HG03521 (cell line): ENCODE results near the gene AMACR.
"Not testable (repeated sequence)": the region's sequence is repeated elsewhere in the genome, so short reads cannot be mapped to it uniquely, and the experiment has no call there.

ENCODE experiments used
- ATAC-seq: cut with Tn5 transposase; IDR thresholded peaks from one replicate; pipeline ENCODE4 v1.9.1; 2021; ENCODE audit warnings: mild to moderate bottlenecking, moderate library complexity; ENCODE audit not compliant: unreplicated experiment

AMACR gene

DNA sequence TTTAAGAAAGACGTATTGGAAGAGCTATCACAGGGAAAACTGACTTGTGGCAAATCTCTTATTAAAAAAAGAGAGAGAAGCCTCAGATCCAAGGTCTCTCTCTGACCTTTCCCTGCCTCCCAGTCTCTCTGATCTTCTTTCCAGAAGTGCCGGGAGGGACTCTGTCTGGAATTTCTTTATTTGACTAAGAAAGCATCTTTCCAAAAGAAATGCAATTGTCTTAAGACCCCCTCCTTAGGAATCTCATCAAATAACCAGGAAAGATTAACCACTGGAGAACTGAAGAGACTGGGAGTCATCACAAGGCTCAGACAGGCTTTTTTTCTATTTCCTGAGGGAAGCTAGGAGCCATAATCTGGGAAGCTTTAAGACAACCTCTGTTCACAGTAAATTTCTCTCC lies 30.5 kb upstream of the AMACR start:
- ATAC-seq: no peak

- ATAC-seq: no peak
Observed at GRCh38 chr5:34037726-34038125, 29.9 kb upstream of the AMACR start.

DNA sequence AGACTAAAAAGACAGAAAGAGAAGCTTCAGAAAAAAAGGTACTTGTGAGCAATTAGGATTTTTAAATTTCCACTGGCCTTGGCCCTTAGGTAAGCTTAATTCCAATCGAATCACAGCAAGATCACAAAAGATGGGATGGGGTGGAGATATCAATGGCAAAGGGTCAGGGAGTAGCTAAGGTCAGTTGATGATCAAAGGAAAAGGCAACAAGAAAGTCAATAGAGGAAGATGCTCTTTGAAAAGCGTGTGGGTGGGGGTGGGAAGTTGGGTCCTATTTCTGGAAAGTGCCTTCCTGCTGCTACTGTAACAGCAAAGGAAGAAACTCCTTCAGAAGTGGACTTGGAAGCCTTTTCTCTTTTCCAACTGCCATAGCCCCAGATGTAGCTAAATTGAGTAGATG lies 27.9 kb upstream of the AMACR start:
- ATAC-seq: no peak

DNA sequence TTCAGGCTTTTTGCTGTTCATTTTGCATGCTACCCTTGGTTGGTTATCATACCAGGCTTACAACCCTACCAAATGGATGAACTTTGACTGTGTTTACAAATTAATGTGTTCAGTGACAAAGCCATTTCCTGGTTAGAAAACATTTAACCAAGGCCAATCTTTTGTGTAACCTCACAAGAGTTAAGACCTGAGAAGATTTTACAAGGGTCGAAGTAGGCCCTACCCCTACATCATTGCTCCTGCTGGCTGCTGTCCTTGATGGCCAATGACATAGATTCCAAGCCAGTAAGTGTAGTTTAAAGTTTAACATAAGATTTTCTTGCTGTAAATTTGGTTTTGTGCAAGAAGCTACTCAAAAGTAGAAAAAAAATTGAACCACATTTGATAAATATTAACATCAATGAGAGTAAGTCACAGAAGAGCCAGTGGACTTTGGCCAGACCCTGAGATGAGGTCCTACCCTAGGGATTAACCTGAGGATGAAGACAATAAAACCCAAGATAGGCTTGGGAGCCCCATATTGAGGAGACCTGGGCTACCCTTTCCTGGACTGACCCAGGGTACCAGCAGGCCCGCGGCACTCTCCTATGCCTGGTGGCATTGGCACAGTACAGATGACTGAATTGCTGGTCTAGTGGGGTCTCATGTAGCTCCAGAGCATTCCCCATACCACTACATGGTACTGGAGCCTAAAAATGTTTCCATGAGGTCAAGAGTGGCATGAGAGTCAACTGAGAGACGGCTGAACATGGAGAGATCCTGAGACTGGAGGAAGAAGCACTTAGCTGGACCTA lies 26.9 kb upstream of the AMACR start:
- no peak for ATAC-seq

DNA sequence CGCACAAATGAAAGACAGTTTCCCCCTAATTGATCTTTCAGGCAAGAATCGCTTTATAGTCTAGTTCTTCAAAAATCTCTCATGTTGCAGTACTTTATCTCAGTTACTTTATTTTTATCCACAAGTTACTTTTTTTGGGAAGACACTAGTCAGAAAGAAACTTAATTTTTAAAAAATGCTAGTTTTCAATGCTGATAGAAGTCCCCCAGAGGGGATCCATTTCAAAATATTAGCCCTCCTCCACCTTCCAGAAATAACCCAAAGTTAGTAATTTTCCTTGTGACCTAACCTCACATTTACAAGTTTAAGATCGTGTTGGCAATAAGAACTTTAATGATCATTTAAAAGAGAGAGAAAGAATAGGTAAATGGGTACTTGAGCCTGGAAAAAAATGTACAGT lies 24.1 kb upstream of the AMACR start:
- no peak for ATAC-seq

GRCh38 chr5:34031117-34031516 lies 23.3 kb upstream of the AMACR start:
- no peak for ATAC-seq

DNA sequence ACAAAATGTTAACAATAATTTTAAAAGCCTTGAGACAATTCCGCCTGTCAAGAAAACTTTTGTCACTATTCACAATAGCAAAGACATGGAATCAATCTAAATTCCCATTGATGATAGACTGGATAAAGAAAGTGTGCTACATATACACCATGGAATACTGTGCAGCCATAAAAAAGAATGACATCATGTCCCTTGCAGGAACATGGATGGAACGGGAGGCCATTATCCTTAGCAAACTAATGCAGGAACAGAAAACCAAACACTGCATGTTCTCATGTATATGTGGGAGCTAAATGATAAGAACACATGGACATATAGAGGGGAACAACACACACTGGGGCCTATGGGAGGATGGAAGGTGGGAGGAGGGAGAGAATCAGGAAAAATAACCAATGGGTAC lies 22.7 kb upstream of the AMACR start:
- not testable (repeated sequence) for ATAC-seq

- no peak for ATAC-seq
Observed at GRCh38 chr5:34030048-34030447, 22.2 kb upstream of the AMACR start.

DNA sequence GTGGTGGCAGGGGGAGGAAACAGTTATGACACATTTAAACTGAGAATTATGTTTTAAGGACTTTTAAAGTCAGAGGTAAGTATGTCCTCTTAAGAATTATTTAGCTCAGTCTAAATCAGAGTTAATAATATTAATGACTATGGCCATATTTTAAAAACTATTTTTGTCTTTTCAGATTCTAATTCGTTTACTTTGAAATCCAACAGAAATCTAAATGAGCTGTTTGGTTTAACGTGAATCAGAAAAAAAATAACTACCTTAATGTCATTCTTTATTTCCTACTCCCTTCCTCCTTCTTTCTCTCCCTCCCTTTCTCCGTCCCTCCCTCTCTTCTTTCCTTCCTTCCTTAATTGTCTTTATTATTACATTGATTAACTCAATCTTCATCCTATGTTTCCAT lies 20.5 kb upstream of the AMACR start:
- ATAC-seq: no peak

GRCh38 chr5:34026089-34026761 lies 18.4 kb upstream of the AMACR start:
- ATAC-seq: no peak

- ATAC-seq: no peak
Observed at GRCh38 chr5:34022121-34022705, 14.4 kb upstream of the AMACR start.

- ATAC-seq: no peak
Observed at GRCh38 chr5:34021334-34021733, 13.5 kb upstream of the AMACR start.

GRCh38 chr5:34020726-34021125 lies 12.9 kb upstream of the AMACR start:
- no peak for ATAC-seq

DNA sequence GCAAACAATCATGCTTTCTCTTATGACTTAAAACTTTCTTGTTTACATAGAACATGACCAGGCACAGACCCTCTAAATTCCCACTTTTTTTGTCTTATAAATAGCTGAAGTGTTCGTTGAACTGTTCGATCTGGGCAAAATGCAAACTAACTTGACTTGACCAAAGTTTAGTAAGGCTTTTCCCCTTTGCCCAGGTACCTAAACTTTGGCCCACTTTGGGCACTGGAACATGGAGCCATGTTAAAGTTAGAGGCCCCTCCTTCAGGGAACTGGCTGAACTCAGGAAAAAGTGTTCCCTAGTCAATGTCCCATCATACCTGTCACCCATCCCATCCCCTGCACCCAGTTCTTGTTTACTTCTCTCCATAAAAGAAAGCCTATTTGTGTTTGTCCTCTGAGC lies 9.4 kb upstream of the AMACR start:
- ATAC-seq: no peak

GRCh38 chr5:34016750-34017149 lies 8.9 kb upstream of the AMACR start:
- no peak for ATAC-seq

DNA sequence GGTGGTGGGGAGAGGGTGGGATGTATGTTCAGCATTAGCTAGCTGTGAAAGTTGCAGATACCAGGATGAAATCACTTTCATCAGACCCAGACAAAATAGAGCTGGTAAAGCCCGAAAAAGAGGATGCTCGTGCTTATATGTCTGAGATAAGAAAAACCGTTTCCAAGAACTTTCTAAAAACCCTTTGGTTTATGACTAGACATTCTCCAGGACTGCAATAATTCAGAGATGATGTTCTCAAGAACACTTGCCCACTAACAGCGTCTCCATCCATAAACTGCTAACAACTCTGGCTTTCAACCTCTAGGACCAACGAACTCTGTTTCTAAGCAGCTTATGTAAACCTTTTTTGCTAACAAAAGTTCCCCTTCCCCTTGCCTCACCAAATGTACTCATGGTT lies 8.4 kb upstream of the AMACR start:
- no peak for ATAC-seq

DNA sequence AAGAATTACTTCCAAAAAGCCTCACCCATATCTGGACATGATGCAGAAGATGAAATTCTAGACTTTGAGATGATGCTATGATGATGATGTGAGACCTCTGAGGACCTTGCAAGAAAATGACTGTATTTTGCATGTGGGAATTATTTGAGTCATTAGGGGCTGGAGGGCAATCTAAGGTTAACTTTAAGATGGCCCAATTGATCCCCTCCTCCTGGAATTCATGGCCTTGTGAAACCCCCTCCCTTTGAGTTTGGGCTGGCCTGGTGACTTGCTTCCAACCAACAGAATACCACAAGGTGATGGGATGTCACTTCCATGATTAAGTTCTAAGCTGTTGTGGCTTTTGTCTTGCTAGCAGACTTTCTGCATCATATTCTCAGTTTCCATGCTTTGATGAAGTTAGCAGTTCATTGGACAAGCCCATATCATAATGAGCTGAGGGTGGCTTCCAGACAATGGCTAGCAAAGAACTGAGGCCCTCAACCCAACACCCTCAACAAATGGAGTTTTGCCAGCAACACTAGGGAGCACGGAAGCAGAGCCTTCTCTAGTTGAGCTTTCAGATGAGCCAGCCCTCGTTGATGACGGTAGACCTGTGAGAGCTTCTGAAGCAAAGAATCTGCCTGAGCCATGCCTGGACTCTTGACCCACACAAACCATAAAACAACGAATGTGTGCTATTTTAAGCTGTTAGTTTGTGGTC lies 7.4 kb upstream of the AMACR start:
- ATAC-seq: no peak

DNA sequence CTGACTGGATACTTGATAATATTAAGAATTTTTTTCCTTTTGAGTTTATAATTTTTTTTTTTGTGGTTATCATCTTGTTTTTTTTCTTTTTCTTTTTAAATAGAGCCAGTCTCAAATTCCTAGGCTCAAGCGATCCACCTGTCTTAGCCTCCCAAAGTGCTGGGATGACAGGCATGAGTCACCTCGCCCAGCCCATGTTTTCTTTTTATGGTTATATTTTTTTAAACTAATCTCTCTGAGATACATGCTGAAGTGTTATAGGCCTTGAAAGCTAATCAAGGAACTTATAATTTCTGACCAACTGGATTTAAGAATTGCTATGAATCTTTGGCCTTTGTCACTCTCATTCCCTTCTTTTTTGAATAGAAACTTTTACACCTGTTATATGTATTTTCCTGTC lies 6.8 kb upstream of the AMACR start:
- no peak for ATAC-seq

- ATAC-seq: no peak
Observed at GRCh38 chr5:34013547-34013946, 5.7 kb upstream of the AMACR start.

GRCh38 chr5:34012791-34013190 lies 4.9 kb upstream of the AMACR start:
- no peak for ATAC-seq

GRCh38 chr5:34011536-34011935 lies 3.7 kb upstream of the AMACR start:
- ATAC-seq: no peak

- not testable (repeated sequence) for ATAC-seq
Observed at GRCh38 chr5:34010146-34010545, 2.3 kb upstream of the AMACR start.
